Transverse colon (tissue), 3 donors: ENCODE data around the gene CNTN5.

Experiments used
- CTCF ChIP-seq, 5 experiments: fragments of 200-600 bp in 3 of 5; fragments of 450-650 bp in 2 of 5; sonication (generic) in 3 of 5; IDR thresholded peaks; 1 replicate in 2 of 5; 2 replicates in 3 of 5; pipeline ENCODE4 v1.5.1; 2016 to 2017; ENCODE audit warnings: antibody characterized with exemption in 5 of 5, inconsistent platforms in 3 of 5, mild to moderate bottlenecking in 2 of 5, moderate library complexity in 1 of 5
- POLR2A ChIP-seq: fragments of 450-650 bp; IDR thresholded peaks from one replicate; pipeline ENCODE4 v1.6.1; 2016; ENCODE audit warnings: antibody characterized with exemption, mild to moderate bottlenecking, moderate library complexity

GRCh38 chr11:100095809-100096208 lies 1075.1 kb downstream of the CNTN5 start:
- TF ChIP-seq CTCF (IDR thresholded peaks at IDR 0.05) (no peak), POLR2A (no peak)
